IMR-90 (cell line): ENCODE results near the gene ADGRD1. TPM values are rescaled to one million over a fixed set of nuclear protein-coding genes. Genes with fewer than 3 reads are reported as not detected.

Experiments
- ATAC-seq: fragments of 200-7000 bp; cut with Tn5 transposase; 2 replicates; pipeline ENCODE4 v1.9.1; 2020; ENCODE audit warnings: low read depth, mild to moderate bottlenecking, moderate library complexity
- BruUV-seq: library from RNA; stranded (reverse); fragments of 400-500 nt; replicated peaks from 2 replicates; lab custom pipeline; 2021; lab: Mats Ljungman, UMichigan
- CTCF ChIA-PET: fragments of 300-600 bp; formaldehyde crosslinking; extraction: SDS; loops from one replicate; lab custom pipeline; 2021; ENCODE audit warnings: antibody characterized with exemption; lab: Yijun Ruan, JAX
- POLR2A ChIA-PET: fragments of 300-600 bp; sonication (Branson Sonifier 250); formaldehyde crosslinking; loops from one replicate; lab custom pipeline; 2022; ENCODE audit warnings: antibody characterized with exemption; ENCODE audit not compliant: unreplicated experiment; lab: Charles Lee
- DNase-seq: peaks from one replicate; pipeline ENCODE4 v3.0.0; 2013
- H2AFZ ChIP-seq: replicated peaks from 2 replicates; pipeline ENCODE3; 2013; ENCODE audit warnings: low read length, mild to moderate bottlenecking; ENCODE audit not compliant: poor library complexity
- H2AK5ac ChIP-seq: 2 replicates; pipeline ENCODE4 v1.6.1; 2013; ENCODE audit warnings: low read depth, low read length, inconsistent platforms
- H2AK9ac ChIP-seq: replicated peaks from 2 replicates; pipeline ENCODE3; 2013; ENCODE audit warnings: mild to moderate bottlenecking, low read depth, low read length, moderate library complexity; ENCODE audit not compliant: poor library complexity
- H2BK120ac ChIP-seq: 2 replicates; pipeline ENCODE4 v1.6.1; 2013; ENCODE audit warnings: low read depth, low read length, inconsistent platforms
- H2BK15ac ChIP-seq: 3 replicates; pipeline ENCODE4 v1.6.1; 2013; ENCODE audit warnings: low read depth, low read length, inconsistent platforms
- H2BK20ac ChIP-seq: 2 replicates; pipeline ENCODE4 v1.6.1; 2013; ENCODE audit warnings: low read depth, mild to moderate bottlenecking, inconsistent platforms, low read length, moderate library complexity
- H2BK5ac ChIP-seq: 2 replicates; pipeline ENCODE4 v1.6.1; 2013; ENCODE audit warnings: mild to moderate bottlenecking, low read depth, low read length, inconsistent platforms; ENCODE audit not compliant: poor library complexity, severe bottlenecking
- H3K14ac ChIP-seq: replicated peaks from 2 replicates; pipeline ENCODE4 v1.6.1; 2013; ENCODE audit warnings: low read depth, low read length, inconsistent platforms
- H3K18ac ChIP-seq: 2 replicates; pipeline ENCODE4 v1.6.1; 2013; ENCODE audit warnings: low read depth, low read length, control low read depth
- H3K23ac ChIP-seq: 2 replicates; pipeline ENCODE4 v1.6.1; 2013; ENCODE audit warnings: low read depth, low read length, inconsistent platforms
- H3K27ac ChIP-seq: 2 replicates; pipeline ENCODE4 v1.5.1; 2013; ENCODE audit warnings: mild to moderate bottlenecking, control low read depth, low read length; ENCODE audit not compliant: insufficient read depth
- H3K27me3 ChIP-seq: 2 replicates; pipeline ENCODE4 v1.6.1; 2013; ENCODE audit warnings: low read length; ENCODE audit not compliant: control insufficient read depth, insufficient read depth
- H3K36me3 ChIP-seq: 2 replicates; pipeline ENCODE4 v1.6.1; 2013; ENCODE audit warnings: low read length, mixed read lengths; ENCODE audit not compliant: control insufficient read depth, insufficient read depth
- H3K4ac ChIP-seq: 2 replicates; pipeline ENCODE4 v1.6.1; 2013; ENCODE audit warnings: low read depth, low read length, inconsistent platforms
- H3K4me1 ChIP-seq: 2 replicates; pipeline ENCODE4 v1.6.1; 2013; ENCODE audit warnings: low read length, mixed read lengths; ENCODE audit not compliant: control insufficient read depth, insufficient read depth
- H3K4me2 ChIP-seq: 2 replicates; pipeline ENCODE4 v1.6.1; 2013; ENCODE audit warnings: low read depth, mild to moderate bottlenecking, control low read depth, low read length, moderate library complexity
- H3K4me3 ChIP-seq: 2 replicates; pipeline ENCODE4 v1.5.1; 2013; ENCODE audit warnings: low read depth, mild to moderate bottlenecking, control low read depth, low read length, moderate library complexity; ENCODE audit not compliant: insufficient read depth
- H3K56ac ChIP-seq: 2 replicates; pipeline ENCODE4 v1.6.1; 2013; ENCODE audit warnings: low read length, inconsistent platforms; ENCODE audit not compliant: insufficient read depth; ENCODE audit errors: extremely low read depth
- H3K79me1 ChIP-seq, 2 experiments: 2 replicates each; pipeline ENCODE4 v1.6.1; 2013; ENCODE audit warnings: low read length in 2 of 2, inconsistent platforms in 1 of 2, low read depth in 1 of 2
- H3K9ac ChIP-seq: 2 replicates; pipeline ENCODE4 v1.6.1; 2013; ENCODE audit warnings: low read depth, low read length, control low read depth
- H3K9me1 ChIP-seq: 2 replicates; pipeline ENCODE4 v1.6.1; 2013; ENCODE audit warnings: low read length, inconsistent platforms; ENCODE audit not compliant: insufficient read depth
- H3K9me3 ChIP-seq: 2 replicates; pipeline ENCODE4 v1.6.1; 2013; ENCODE audit warnings: low read length; ENCODE audit not compliant: control insufficient read depth, insufficient read depth
- H4K20me1 ChIP-seq: 2 replicates; pipeline ENCODE4 v1.6.1; 2013; ENCODE audit warnings: low read length, inconsistent platforms; ENCODE audit not compliant: insufficient read depth
- H4K5ac ChIP-seq: 2 replicates; pipeline ENCODE4 v1.6.1; 2013; ENCODE audit warnings: mild to moderate bottlenecking, low read depth, low read length, control low read depth
- H4K8ac ChIP-seq, 2 experiments: 2 replicates each; pipeline ENCODE4 v1.6.1; 2013; ENCODE audit warnings: low read depth in 2 of 2, low read length in 2 of 2, control low read depth in 1 of 2, inconsistent platforms in 1 of 2
- H4K91ac ChIP-seq: 2 replicates; pipeline ENCODE4 v1.6.1; 2013; ENCODE audit warnings: low read depth, low read length, inconsistent platforms; ENCODE audit not compliant: insufficient read depth
- BHLHE40 ChIP-seq: fragments of 150-350 bp; IDR thresholded peaks from 2 replicates; pipeline ENCODE4 v1.6.1; 2016; ENCODE audit warnings: mild to moderate bottlenecking, low read depth, low read length
- CEBPB ChIP-seq: IDR thresholded peaks from 2 replicates; pipeline ENCODE4 v1.6.1; 2012; ENCODE audit warnings: low read depth, low read length, improper control_type of control experiment
- CHD1 ChIP-seq: IDR thresholded peaks from 2 replicates; pipeline ENCODE4 v1.6.1; 2012; ENCODE audit warnings: low read depth, low read length, improper control_type of control experiment
- FOS ChIP-seq: fragments of 150-350 bp; IDR thresholded peaks from 2 replicates; pipeline ENCODE4 v1.6.1; 2016; ENCODE audit warnings: low read depth, low read length
- MAFK ChIP-seq: IDR thresholded peaks from 2 replicates; pipeline ENCODE4 v1.6.1; 2012; ENCODE audit warnings: low read depth, low read length, improper control_type of control experiment
- MAZ ChIP-seq: IDR thresholded peaks from 2 replicates; pipeline ENCODE4 v1.6.1; 2012; ENCODE audit warnings: low read depth, mild to moderate bottlenecking, low read length, improper control_type of control experiment, moderate library complexity, borderline replicate concordance
- MXI1 ChIP-seq: IDR thresholded peaks from 2 replicates; pipeline ENCODE4 v1.6.1; 2012; ENCODE audit warnings: low read depth, mild to moderate bottlenecking, low read length, moderate library complexity, borderline replicate concordance
- NFE2L2 ChIP-seq: fragments of 150-350 bp; IDR thresholded peaks from 2 replicates; pipeline ENCODE4 v1.6.1; 2016; ENCODE audit warnings: low read depth, mild to moderate bottlenecking, low read length
- RAD21 ChIP-seq: IDR thresholded peaks from 2 replicates; pipeline ENCODE4 v1.6.1; 2012; ENCODE audit warnings: low read length, improper control_type of control experiment
- RCOR1 ChIP-seq: IDR thresholded peaks from 2 replicates; pipeline ENCODE4 v1.6.1; 2012; ENCODE audit warnings: mild to moderate bottlenecking, low read length, improper control_type of control experiment; ENCODE audit not compliant: insufficient replicate concordance
- RFX5 ChIP-seq: IDR thresholded peaks from 2 replicates; pipeline ENCODE4 v1.8.0; 2012; ENCODE audit warnings: low read depth, mild to moderate bottlenecking, low read length, moderate library complexity
- SMC3 ChIP-seq: fragments of 150-350 bp; IDR thresholded peaks from 2 replicates; pipeline ENCODE4 v1.6.1; 2016; ENCODE audit warnings: low read depth, mild to moderate bottlenecking, antibody characterized with exemption, low read length, moderate library complexity
- WGBS, 2 experiments: methylation state at CpG; one replicate each; pipeline versions ENCODE4 v1.1.5 to v1.1.7; 2013; ENCODE audit warnings: missing lambda C conversion rate in 2 of 2; ENCODE audit not compliant: insufficient read length in 1 of 2; ENCODE audit errors: extremely low coverage in 2 of 2; 5-methylcytosine and 5-hydroxymethylcytosine counted together
- dilution Hi-C: fragments of 300-500 bp; cut with HindIII; formaldehyde crosslinking; loops from one replicate; pipeline ENCODE4 v1.14.3; 2018; ENCODE audit warnings: low sequenced_read_pairs; ENCODE audit not compliant: unreplicated experiment
- in situ Hi-C: fragments of 300-500 bp; cut with MboI; formaldehyde crosslinking; loops from 3 replicates; pipeline ENCODE4 v1.14.3; 2019; ENCODE audit warnings: low sequenced_read_pairs, inconsistent platforms, mixed read lengths
- intact Hi-C: fragments of 100-400 bp; cut with micrococcal nuclease; formaldehyde crosslinking; loops from 2 replicates; pipeline ENCODE4 v1.10.0; 2022
- polyA plus RNA-seq, 3 experiments: library from polyadenylated mRNA; depleted of rRNA; stranded (reverse); fragments of >200 nt; gene quantifications; 2 replicates each; pipeline ENCODE4 v1.2.3, GENCODE V29; 2012; ENCODE audit warnings: low replicate concordance in 1 of 3
- total RNA-seq: library from RNA; depleted of rRNA; stranded (reverse); fragments of >200 nt; gene quantifications from 2 replicates; pipeline ENCODE4 v1.2.3, GENCODE V29; 2012
- TF ChIP-seq, protein P1 (sequence below): conservative IDR thresholded peaks from 2 replicates; pipeline ENCODE4 v1.5.1; 2012; ENCODE audit warnings: mild to moderate bottlenecking, low read depth, low read length, improper control_type of control experiment
- TF ChIP-seq, protein P2 (sequence below): fragments of 150-350 bp; IDR thresholded peaks from 2 replicates; pipeline ENCODE4 v1.6.1; 2016; ENCODE audit warnings: low read depth, mild to moderate bottlenecking, low read length, moderate library complexity, borderline replicate concordance
- TF ChIP-seq, protein P3 (sequence below): fragments of 150-350 bp; IDR thresholded peaks from 2 replicates; pipeline ENCODE4 v1.6.1; 2017; ENCODE audit warnings: mild to moderate bottlenecking, antibody characterized with exemption, low read length, low read depth

The ADGRD1 gene
- total and polyA plus RNA-seq, 2 of the 4 experiments (the other 2 are of a cell fraction) = not detected

DNA sequence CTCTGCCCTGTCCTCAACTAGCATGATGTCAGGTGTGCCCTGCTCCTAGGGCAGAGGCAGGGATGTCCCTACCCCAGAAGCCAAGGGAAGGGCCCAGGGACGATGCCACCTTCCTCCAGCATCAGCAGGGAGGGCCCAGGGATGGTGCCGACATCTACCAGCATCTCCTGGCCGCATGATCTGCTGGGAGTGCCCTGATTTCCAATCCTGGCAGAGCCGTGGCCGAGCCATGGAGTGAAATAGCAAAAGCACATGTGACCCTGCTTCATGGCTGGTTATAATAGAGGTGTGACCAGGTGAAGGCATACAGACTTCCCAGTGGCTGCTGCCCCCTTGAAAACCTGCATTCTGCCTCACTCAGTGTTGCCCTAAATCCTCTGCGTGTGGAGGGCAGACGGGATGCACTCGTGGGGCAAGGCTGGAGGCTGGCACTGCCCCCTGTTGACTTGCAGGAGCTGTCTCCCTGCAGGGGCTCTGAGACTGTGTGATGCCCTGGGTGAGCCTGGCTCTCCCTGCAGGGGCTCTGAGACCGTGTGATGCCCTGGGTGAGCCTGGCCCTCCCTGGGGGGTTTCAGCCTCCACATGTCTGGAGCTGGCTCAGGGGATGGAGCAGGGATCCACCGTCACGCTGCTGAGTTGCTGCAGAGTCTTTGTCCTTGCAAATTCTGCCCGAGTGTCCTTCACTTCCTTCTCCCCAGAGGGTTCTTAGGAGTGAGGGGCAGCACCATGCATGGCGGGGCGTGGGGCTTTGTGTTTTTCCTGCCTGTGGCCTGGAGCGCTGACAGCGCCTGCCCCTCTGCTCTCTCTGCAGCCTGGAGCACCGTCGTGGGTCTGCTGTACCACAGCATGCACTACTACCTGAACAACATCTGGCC is 51.7 kb downstream of the ADGRD1 start:
- POLR2A ChIA-PET = no interaction called here
- Histone ChIP-seq H3K4me3 (no peak overlapping the region), H3K36me3 (no peaks in the 10 kb centered on the region), H2AK5ac (no peak overlapping the region), H3K4me1 (no peaks in the 10 kb centered on the region), H2BK5ac (no peak overlapping the region), H3K27me3 (no peaks in the 10 kb centered on the region), H2BK20ac (no peak overlapping the region), H3K4me2 (no peak overlapping the region), H3K18ac (no peak overlapping the region), H4K20me1 (no peaks in the 10 kb centered on the region), H3K9me1 (no peaks in the 10 kb centered on the region), H3K9me3 (peaks cover 36% of the 10 kb centered on the region), H2AFZ (no peak overlapping the region), H3K4ac (no peak overlapping the region), H3K79me1 (no peaks in the 10 kb centered on the region), H4K8ac (no peak overlapping the region), H2AK9ac (no peak overlapping the region), H4K91ac (no peak overlapping the region), H3K56ac (no peak overlapping the region), H3K23ac (no peak overlapping the region), H3K27ac (no peak overlapping the region), H2BK15ac (no peak overlapping the region), H2BK120ac (no peak overlapping the region), H3K14ac (no peak overlapping the region), H3K9ac (no peak overlapping the region), H4K5ac (no peak overlapping the region)
- no TSS peak for BruUV-seq
- in situ Hi-C loops (no loop called here), dilution Hi-C loops (no loop called here), intact Hi-C loops (no loop called here)
- CTCF ChIA-PET = no interaction called here
- WGBS, 2 experiments = 85% methylated on average over 3 of the region's 18 CpGs; no CpG with 5 or more reads in 1 of the 2 experiments
- no peak for ATAC-seq
- no peak for DNase-seq
- no peak for TF ChIP-seq CEBPB
- TF ChIP-seq RCOR1 = no peak
- TF ChIP-seq, protein P1, sequence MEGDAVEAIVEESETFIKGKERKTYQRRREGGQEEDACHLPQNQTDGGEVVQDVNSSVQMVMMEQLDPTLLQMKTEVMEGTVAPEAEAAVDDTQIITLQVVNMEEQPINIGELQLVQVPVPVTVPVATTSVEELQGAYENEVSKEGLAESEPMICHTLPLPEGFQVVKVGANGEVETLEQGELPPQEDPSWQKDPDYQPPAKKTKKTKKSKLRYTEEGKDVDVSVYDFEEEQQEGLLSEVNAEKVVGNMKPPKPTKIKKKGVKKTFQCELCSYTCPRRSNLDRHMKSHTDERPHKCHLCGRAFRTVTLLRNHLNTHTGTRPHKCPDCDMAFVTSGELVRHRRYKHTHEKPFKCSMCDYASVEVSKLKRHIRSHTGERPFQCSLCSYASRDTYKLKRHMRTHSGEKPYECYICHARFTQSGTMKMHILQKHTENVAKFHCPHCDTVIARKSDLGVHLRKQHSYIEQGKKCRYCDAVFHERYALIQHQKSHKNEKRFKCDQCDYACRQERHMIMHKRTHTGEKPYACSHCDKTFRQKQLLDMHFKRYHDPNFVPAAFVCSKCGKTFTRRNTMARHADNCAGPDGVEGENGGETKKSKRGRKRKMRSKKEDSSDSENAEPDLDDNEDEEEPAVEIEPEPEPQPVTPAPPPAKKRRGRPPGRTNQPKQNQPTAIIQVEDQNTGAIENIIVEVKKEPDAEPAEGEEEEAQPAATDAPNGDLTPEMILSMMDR = no peak
- no peak for TF ChIP-seq RFX5
- no peak for TF ChIP-seq FOS
- TF ChIP-seq, protein P2, sequence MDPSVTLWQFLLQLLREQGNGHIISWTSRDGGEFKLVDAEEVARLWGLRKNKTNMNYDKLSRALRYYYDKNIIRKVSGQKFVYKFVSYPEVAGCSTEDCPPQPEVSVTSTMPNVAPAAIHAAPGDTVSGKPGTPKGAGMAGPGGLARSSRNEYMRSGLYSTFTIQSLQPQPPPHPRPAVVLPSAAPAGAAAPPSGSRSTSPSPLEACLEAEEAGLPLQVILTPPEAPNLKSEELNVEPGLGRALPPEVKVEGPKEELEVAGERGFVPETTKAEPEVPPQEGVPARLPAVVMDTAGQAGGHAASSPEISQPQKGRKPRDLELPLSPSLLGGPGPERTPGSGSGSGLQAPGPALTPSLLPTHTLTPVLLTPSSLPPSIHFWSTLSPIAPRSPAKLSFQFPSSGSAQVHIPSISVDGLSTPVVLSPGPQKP = no peak
- TF ChIP-seq MAFK = no peak
- no peak for TF ChIP-seq SMC3
- TF ChIP-seq CHD1 = no peak
- TF ChIP-seq BHLHE40 = no peak
- TF ChIP-seq MXI1 = no peak
- TF ChIP-seq RAD21 = no peak
- TF ChIP-seq, protein P3, sequence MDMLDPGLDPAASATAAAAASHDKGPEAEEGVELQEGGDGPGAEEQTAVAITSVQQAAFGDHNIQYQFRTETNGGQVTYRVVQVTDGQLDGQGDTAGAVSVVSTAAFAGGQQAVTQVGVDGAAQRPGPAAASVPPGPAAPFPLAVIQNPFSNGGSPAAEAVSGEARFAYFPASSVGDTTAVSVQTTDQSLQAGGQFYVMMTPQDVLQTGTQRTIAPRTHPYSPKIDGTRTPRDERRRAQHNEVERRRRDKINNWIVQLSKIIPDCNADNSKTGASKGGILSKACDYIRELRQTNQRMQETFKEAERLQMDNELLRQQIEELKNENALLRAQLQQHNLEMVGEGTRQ = no peak
- no peak for TF ChIP-seq MAZ
- TF ChIP-seq NFE2L2 = no peak
